ENCODE data around the gene MIF4GD. TPM values are rescaled to one million over a fixed set of nuclear protein-coding genes. Genes with fewer than 3 reads are reported as not detected.

The MIF4GD gene
- total RNA-seq, 2 experiments from 2014 or later: 56.9 to 58.5 TPM

DNA sequence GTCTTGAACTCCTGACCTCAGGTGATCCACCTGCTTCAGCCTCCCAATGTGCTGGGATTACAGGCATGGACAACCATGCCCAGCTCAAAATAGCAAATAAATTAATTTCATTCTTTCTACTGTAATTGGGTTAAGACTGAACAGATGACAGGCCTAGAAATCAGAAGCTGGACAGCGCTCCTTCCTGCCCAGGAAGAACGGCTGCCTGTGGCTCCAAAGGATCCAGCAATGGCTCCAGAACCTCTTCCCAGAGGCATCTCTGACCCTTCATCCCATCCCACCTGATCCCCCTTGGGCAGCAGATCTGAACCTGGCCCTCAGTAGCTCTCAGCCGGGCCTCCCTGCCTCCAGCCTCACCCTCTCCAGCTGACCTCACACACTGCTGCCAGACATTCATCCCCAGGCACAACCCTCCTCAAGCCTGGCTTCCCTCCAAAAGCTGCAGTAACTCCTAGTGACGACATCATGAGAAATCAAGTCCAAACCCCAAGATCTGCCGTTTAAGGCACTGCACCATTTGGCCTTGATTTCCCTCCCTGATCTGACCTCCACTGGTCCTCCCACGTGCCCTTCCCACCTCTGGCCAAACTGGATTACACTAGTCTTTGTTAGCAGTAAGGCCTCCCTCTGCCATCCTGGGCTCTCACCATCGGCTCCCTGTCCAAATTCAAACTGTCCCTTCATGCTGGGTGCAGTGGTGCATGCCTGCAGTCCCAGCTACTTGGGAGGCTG is 3.1 kb upstream of the MIF4GD start:
- CTCF ChIA-PET: interaction anchor here (0.9 to 5.8 kb wide), 4 partner anchors 14 to 138 kb away, joined by 3 to 86 read pairs (median 4); partner anchors contain the start of gene SLC25A19
- DNase-seq: no peak
- H3K9me3 Mint-ChIP-seq (ENCODE audit: low read depth): no peaks in the 10 kb centered on the region
- ATAC-seq: no peak
- no peaks in the 10 kb centered on the region for H3K27me3 Mint-ChIP-seq
- peaks cover 18% of the 10 kb centered on the region for H3K36me3 Mint-ChIP-seq
- H3K27ac Mint-ChIP-seq: peak overlapping the region; percentile 4
- H3K4me1 Mint-ChIP-seq: peaks cover 30% of the 10 kb centered on the region
- H3K4me3 Mint-ChIP-seq: no peak overlapping the region

DNA sequence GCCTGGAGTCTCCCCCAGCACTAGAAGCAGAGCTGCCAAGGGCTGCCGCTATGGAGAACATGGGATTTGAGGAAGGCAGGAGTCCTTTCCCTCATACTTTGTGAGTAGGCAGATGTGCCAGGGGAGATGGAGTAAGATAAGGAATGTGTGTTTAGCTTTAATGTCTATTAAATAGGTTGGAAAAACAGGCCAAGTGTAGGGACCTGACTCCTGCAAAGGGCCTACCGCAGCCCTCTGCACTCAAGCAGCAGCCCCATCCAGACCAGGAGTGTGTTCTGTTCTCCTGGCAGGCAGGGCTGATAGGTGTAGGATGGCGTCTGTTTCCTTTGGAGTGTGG is 1.8 kb upstream of the MIF4GD start:
- no peaks in the 10 kb centered on the region for H3K9me3 Mint-ChIP-seq (ENCODE audit: low read depth)
- H3K27ac Mint-ChIP-seq: peak overlapping the region; percentile 86
- H3K27me3 Mint-ChIP-seq: no peaks in the 10 kb centered on the region
- H3K4me3 Mint-ChIP-seq: peak overlapping the region; percentile 86
- peaks cover 36% of the 10 kb centered on the region for H3K4me1 Mint-ChIP-seq
- H3K36me3 Mint-ChIP-seq: peaks cover 16% of the 10 kb centered on the region
- ATAC-seq: no peak
- no peak for DNase-seq
- CTCF ChIA-PET: interaction anchor here (4.7 to 5.8 kb wide), 3 partner anchors 12 to 140 kb away, joined by 36 to 95 read pairs (median 86); partner anchors contain the start of genes GGA3, MRPS7 and SLC25A19

GRCh38 chr17:75271955-75272847 is 1.2 kb upstream of the MIF4GD start:
- Mint-ChIP-seq H3K4me1 (peaks cover 37% of the 10 kb centered on the region), H3K4me3 (peak overlapping the region; percentile 86), H3K27me3 (no peaks in the 10 kb centered on the region), H3K27ac (peak overlapping the region; percentile 86), H3K36me3 (peaks cover 15% of the 10 kb centered on the region), H3K9me3 (ENCODE audit: low read depth) (no peaks in the 10 kb centered on the region)
- CTCF ChIA-PET: interaction anchor here (0.9 to 5.8 kb wide), 19 partner anchors 10 to 260 kb away, joined by 3 to 95 read pairs (median 12); partner anchors contain the start of genes GGA3, GRB2, MRPL58 and MRPS7
- DNase-seq: peak; percentile 47
- ATAC-seq: no peak

GRCh38 chr17:75271233-75271954 is 363 bp upstream of the MIF4GD start:
- peak; percentile 87 for ATAC-seq
- Mint-ChIP-seq H3K4me1 (peaks cover 37% of the 10 kb centered on the region), H3K36me3 (peaks cover 17% of the 10 kb centered on the region), H3K27me3 (no peaks in the 10 kb centered on the region), H3K4me3 (peak overlapping the region; percentile 86), H3K27ac (peak overlapping the region; percentile 86), H3K9me3 (ENCODE audit: low read depth) (no peaks in the 10 kb centered on the region)
- CTCF ChIA-PET: interaction anchor here (0.6 to 5.8 kb wide), 44 partner anchors 8 to 362 kb away, joined by 3 to 95 read pairs (median 4); partner anchors contain the start of genes GGA3, GRB2, MRPL58 and MRPS7
- peak; percentile 90 for DNase-seq

GRCh38 chr17:75270218-75270965 is 639 bp downstream of the MIF4GD start:
- H3K36me3 Mint-ChIP-seq: peaks cover 17% of the 10 kb centered on the region
- H3K9me3 Mint-ChIP-seq (ENCODE audit: low read depth): no peaks in the 10 kb centered on the region
- no peaks in the 10 kb centered on the region for H3K27me3 Mint-ChIP-seq
- peak overlapping the region; percentile 84 for H3K4me3 Mint-ChIP-seq
- H3K4me1 Mint-ChIP-seq: peaks cover 37% of the 10 kb centered on the region
- CTCF ChIA-PET: interaction anchor here (0.5 to 5.8 kb wide), 49 partner anchors 9 to 363 kb away, joined by 3 to 95 read pairs (median 4); partner anchors contain the start of genes GGA3, GRB2, MRPL58 and MRPS7
- ATAC-seq: peak; percentile 59
- H3K27ac Mint-ChIP-seq: peak overlapping the region; percentile 87
- peak; percentile 75 for DNase-seq

- DNase-seq: no peak
- CTCF ChIA-PET: interaction anchor here (0.7 to 5.8 kb wide), 22 partner anchors 9 to 265 kb away, joined by 3 to 95 read pairs (median 10); partner anchors contain the start of genes GGA3, GRB2, MRPS7 and SLC25A19
- H3K4me1 Mint-ChIP-seq: peaks cover 35% of the 10 kb centered on the region
These were observed 1.2 kb downstream of the MIF4GD start for GRCh38 chr17:75269844-75270217.

GRCh38 chr17:75267411-75268232 is 3.4 kb downstream of the MIF4GD start:
- CTCF ChIA-PET: interaction anchor here (0.9 to 5.8 kb wide), 3 partner anchors 22 to 366 kb away, joined by 3 to 86 read pairs (median 5); partner anchors contain the start of genes SLC25A19 and SMIM5
- H3K36me3 Mint-ChIP-seq: peaks cover 16% of the 10 kb centered on the region
- H3K4me1 Mint-ChIP-seq: peaks cover 32% of the 10 kb centered on the region
- H3K4me3 Mint-ChIP-seq: no peak overlapping the region
- no peaks in the 10 kb centered on the region for H3K9me3 Mint-ChIP-seq (ENCODE audit: low read depth)
- no peak for ATAC-seq
- no peak overlapping the region for H3K27ac Mint-ChIP-seq
- DNase-seq: no peak
- no peaks in the 10 kb centered on the region for H3K27me3 Mint-ChIP-seq

More at GRCh38 chr17:75269844-75270217, 1.2 kb downstream of the MIF4GD start:
- ATAC-seq: no peak
- peak overlapping the region; percentile 84 for H3K4me3 Mint-ChIP-seq
- no peaks in the 10 kb centered on the region for H3K27me3 Mint-ChIP-seq
- H3K27ac Mint-ChIP-seq: peak overlapping the region; percentile 87
- no peaks in the 10 kb centered on the region for H3K9me3 Mint-ChIP-seq (ENCODE audit: low read depth)
- peaks cover 15% of the 10 kb centered on the region for H3K36me3 Mint-ChIP-seq

- ATAC-seq (no peak), DNase-seq (no peak)
- H3K27me3 Mint-ChIP-seq: no peaks in the 10 kb centered on the region
- no peaks in the 10 kb centered on the region for H3K9me3 Mint-ChIP-seq (ENCODE audit: low read depth)
- H3K36me3 Mint-ChIP-seq: peaks cover 15% of the 10 kb centered on the region
- CTCF ChIA-PET: interaction anchor here (0.9 kb wide), 1 partner anchor 22 kb away, joined by 3 read pairs; the partner anchor contains the start of gene SLC25A19
- peaks cover 32% of the 10 kb centered on the region for H3K4me1 Mint-ChIP-seq
- H3K27ac Mint-ChIP-seq: no peak overlapping the region
- H3K4me3 Mint-ChIP-seq: no peak overlapping the region
These were observed 3.9 kb downstream of the MIF4GD start for GRCh38 chr17:75267153-75267410.

- Mint-ChIP-seq H3K27me3 (no peaks in the 10 kb centered on the region), H3K4me1 (peaks cover 29% of the 10 kb centered on the region), H3K27ac (no peak overlapping the region), H3K4me3 (no peak overlapping the region), H3K36me3 (peaks cover 13% of the 10 kb centered on the region), H3K9me3 (ENCODE audit: low read depth) (no peaks in the 10 kb centered on the region)
- ATAC-seq (no peak), DNase-seq (no peak)
- CTCF ChIA-PET: interaction anchor here (0.9 kb wide), 1 partner anchor 23 kb away, joined by 3 read pairs; the partner anchor contains the start of gene SLC25A19
These were observed 4.5 kb downstream of the MIF4GD start for GRCh38 chr17:75266316-75267152.

DNA sequence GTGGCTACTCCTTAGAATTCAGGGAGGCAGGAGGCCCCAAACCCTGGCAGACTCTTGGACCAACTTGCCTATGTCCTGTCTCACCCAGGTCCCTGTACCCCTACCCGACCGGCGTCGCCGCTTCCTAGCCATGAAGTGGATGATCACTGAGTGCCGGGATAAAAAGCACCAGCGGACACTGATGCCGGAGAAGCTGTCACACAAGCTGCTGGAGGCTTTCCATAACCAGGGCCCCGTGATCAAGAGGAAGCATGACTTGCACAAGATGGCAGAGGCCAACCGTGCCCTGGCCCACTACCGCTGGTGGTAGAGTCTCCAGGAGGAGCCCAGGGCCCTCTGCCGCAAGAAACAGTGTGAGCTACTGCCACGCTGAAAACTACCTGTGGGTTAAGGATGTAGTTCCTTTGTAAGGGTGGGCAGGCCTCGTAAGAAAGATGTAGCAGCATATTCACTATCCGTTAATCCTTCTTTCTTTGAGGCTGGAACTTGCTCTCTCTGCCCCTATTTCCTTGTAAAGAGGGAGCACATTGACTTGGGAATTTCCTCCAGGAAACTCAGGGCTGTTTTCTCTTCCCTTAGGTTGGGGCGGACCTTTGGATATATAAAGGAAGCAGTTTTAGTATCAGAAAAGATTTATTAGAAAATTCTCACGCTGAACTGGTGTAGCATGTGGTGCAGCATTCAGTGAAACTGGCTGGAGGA is 5.3 kb downstream of the MIF4GD start:
- no peaks in the 10 kb centered on the region for H3K9me3 Mint-ChIP-seq (ENCODE audit: low read depth)
- CTCF ChIA-PET: no interaction called here
- no peak for ATAC-seq

More for the DNA sequence above, 5.3 kb downstream of the MIF4GD start:
- H3K36me3 Mint-ChIP-seq: peaks cover 13% of the 10 kb centered on the region
- H3K27me3 Mint-ChIP-seq: no peaks in the 10 kb centered on the region
- DNase-seq: no peak
- H3K4me3 Mint-ChIP-seq: no peak overlapping the region
- H3K4me1 Mint-ChIP-seq: peaks cover 31% of the 10 kb centered on the region
- H3K27ac Mint-ChIP-seq: no peak overlapping the region

Data from activated CD8-positive, alpha-beta memory T cell treated with anti-CD3 and anti-CD28 coated beads, Interleukin-2, amount 10 ng/mL, durations not matched to agents 7 days and 5 days (primary cell).